Measurements from ENCODE around the gene ETF1. TPM values are rescaled to one million over a fixed set of nuclear protein-coding genes. Genes with fewer than 3 reads are reported as not detected.
A peak's percentile ranks its signal among the peaks of the same experiment; 100 is the strongest.

Gene ETF1
- total RNA-seq, 1 experiment from 2014 or later = 57.3 TPM

DNA sequence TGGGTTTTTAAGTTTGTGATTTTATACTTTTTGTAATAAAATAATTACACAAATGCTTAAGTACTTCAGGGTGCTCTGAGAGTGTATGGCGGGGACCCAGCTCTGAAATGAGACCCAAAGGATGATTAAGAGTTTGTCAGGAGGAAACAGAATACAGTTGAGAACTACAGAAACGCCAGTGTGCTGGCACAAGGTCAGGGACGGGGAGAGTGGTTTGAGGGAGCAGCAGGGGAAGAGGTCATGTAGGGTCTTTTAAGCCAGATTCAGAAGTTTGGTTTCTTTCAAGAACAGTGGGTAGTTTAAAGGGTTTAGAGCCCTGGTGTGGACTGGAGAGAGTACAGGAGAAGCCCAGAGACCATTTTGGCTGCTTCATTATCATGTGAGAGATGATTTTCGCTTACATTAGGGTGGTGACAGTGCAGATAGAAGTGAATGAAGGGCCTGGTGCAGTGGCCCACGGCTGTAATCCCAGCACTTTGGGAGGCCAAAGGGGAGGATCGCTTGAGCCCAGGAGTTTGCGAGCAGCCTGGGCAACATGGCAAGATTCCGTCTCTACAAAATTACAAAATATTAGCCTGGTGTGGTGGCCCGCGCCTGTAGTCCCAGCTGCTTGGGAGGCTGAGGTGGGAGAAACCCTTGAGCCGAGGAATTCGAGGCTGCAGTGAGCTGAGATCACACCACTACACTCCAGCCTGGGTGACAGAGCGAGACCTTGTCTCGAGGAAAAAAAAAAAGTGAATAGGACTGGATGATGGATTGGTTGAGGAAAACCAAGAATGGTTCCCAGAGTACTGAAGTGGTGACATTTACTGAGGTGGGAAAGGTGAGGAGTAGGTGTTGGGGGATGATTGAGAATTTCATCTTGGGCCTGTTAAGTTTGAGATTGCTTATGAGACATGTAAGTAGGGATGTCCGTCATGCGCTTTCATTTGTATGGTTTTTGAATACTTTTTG, 1.4 kb upstream of the ETF1 start:
- no peaks in the 10 kb centered on the region for H3K9me2 ChIP-seq (replicated peaks; ENCODE audit: low read length)
- peak overlapping the region; percentile 98 for H3K9ac ChIP-seq (ENCODE audit: low read length)
- ChIA-PET CTCF (no interaction called here), POLR2A (ENCODE audit: unreplicated experiment) (interaction anchor here (0.6 kb wide), 1 partner anchor 20 kb away, joined by 11 read pairs; no protein-coding TSS in a partner anchor)
- H3K4me2 ChIP-seq (ENCODE audit: low read length) = peak overlapping the region; percentile 91
- TF ChIP-seq EZH2 (IDR thresholded peaks at IDR 0.05; ENCODE audit: low read length, unreplicated experiment) = no peak
- TF ChIP-seq, protein P1, sequence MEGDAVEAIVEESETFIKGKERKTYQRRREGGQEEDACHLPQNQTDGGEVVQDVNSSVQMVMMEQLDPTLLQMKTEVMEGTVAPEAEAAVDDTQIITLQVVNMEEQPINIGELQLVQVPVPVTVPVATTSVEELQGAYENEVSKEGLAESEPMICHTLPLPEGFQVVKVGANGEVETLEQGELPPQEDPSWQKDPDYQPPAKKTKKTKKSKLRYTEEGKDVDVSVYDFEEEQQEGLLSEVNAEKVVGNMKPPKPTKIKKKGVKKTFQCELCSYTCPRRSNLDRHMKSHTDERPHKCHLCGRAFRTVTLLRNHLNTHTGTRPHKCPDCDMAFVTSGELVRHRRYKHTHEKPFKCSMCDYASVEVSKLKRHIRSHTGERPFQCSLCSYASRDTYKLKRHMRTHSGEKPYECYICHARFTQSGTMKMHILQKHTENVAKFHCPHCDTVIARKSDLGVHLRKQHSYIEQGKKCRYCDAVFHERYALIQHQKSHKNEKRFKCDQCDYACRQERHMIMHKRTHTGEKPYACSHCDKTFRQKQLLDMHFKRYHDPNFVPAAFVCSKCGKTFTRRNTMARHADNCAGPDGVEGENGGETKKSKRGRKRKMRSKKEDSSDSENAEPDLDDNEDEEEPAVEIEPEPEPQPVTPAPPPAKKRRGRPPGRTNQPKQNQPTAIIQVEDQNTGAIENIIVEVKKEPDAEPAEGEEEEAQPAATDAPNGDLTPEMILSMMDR (conservative IDR thresholded peaks at IDR 0.05; ENCODE audit: low read depth, low read length) = no peak
- no peak for TF ChIP-seq EZH2phosphoT487 (IDR thresholded peaks at IDR 0.05; ENCODE audit: borderline replicate concordance, low read length)
- peaks cover 28% of the 10 kb centered on the region for H4K20me1 ChIP-seq (ENCODE audit: low read length)
- H3K27ac ChIP-seq (ENCODE audit: low read length) = peak overlapping the region; percentile 83
- H3F3A ChIP-seq (ENCODE audit: low read length, unreplicated experiment) = no peaks in the 10 kb centered on the region
- peaks cover 38% of the 10 kb centered on the region for H3K4me1 ChIP-seq (ENCODE audit: insufficient read depth, low read length)
- H3K9me3 ChIP-seq (ENCODE audit: low read length) = no peaks in the 10 kb centered on the region
- ATAC-seq = peak; percentile 6; the same call in 1 of the 2 replicates
- intact Hi-C loops (cut with micrococcal nuclease) = loop anchor here (5.0 kb wide), 1 partner anchor 92 kb away; no protein-coding TSS in a partner anchor
- H3K4me3 ChIP-seq (ENCODE audit: low read length) = peak overlapping the region; percentile 87
- DNase-seq = peak; percentile 25
- peaks cover 7% of the 10 kb centered on the region for H3K36me3 ChIP-seq (ENCODE audit: low read depth, low read length)
- peaks cover 91% of the 10 kb centered on the region for H3K79me2 ChIP-seq (ENCODE audit: low read length)
- BruUV-seq (replicated peaks) = no TSS peak
- H3K27me3 ChIP-seq (ENCODE audit: low read length) = no peaks in the 10 kb centered on the region
- H2AFZ ChIP-seq (ENCODE audit: low read length) = no peak overlapping the region

DNA sequence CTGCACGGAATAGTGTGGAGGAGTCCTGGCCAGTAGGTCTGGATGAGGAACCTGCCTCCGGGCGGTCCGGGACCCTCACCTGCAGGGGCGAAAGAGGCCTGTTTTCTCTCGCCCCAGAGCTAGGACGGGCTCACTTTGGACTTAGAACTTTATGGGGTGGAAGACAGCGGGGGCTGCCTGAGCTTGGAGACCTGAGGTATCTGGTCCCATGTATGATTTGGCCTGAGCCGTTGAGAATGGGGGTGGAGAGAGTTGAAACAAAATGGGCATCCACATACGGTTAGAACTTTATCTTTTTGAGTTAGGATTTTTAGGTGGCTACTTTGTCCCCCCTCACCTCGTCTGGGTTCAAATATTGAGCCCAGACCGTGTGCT, 681 bp upstream of the ETF1 start:
- H3K79me2 ChIP-seq (ENCODE audit: low read length) = peaks cover 96% of the 10 kb centered on the region
- H3K9ac ChIP-seq (ENCODE audit: low read length) = peak overlapping the region; percentile 98
- BruUV-seq (replicated peaks) = TSS peak; percentile 87
- ATAC-seq (peak; percentile 64), DNase-seq (no peak)
- peak overlapping the region; percentile 91 for H3K4me2 ChIP-seq (ENCODE audit: low read length)
- H3K4me1 ChIP-seq (ENCODE audit: insufficient read depth, low read length) = peaks cover 38% of the 10 kb centered on the region
- peak overlapping the region; percentile 87 for H3K4me3 ChIP-seq (ENCODE audit: low read length)
- H3K9me3 ChIP-seq (ENCODE audit: low read length) = no peaks in the 10 kb centered on the region
- no peaks in the 10 kb centered on the region for H3K27me3 ChIP-seq (ENCODE audit: low read length)
- peak overlapping the region; percentile 73 for H2AFZ ChIP-seq (ENCODE audit: low read length)
- H3K36me3 ChIP-seq (ENCODE audit: low read depth, low read length) = peaks cover 11% of the 10 kb centered on the region
- intact Hi-C loops (cut with micrococcal nuclease) = loop anchor here (1.0 kb wide), 1 partner anchor 79 kb away; no protein-coding TSS in a partner anchor
- H3F3A ChIP-seq (ENCODE audit: low read length, unreplicated experiment) = no peaks in the 10 kb centered on the region
- CTCF ChIA-PET = no interaction called here
- TF ChIP-seq EZH2phosphoT487 (IDR thresholded peaks at IDR 0.05; ENCODE audit: borderline replicate concordance, low read length) = no peak
- TF ChIP-seq, protein P1 (conservative IDR thresholded peaks at IDR 0.05; ENCODE audit: low read depth, low read length) = no peak
- no peak for TF ChIP-seq EZH2 (IDR thresholded peaks at IDR 0.05; ENCODE audit: low read length, unreplicated experiment)
- H3K27ac ChIP-seq (ENCODE audit: low read length) = peak overlapping the region; percentile 83
- POLR2A ChIA-PET (ENCODE audit: unreplicated experiment) = interaction anchor here (0.5 to 0.9 kb wide), 5 partner anchors 8 to 513 kb away, joined by 3 to 5 read pairs (median 3); partner anchors contain the start of gene HSPA9
- H3K9me2 ChIP-seq (replicated peaks; ENCODE audit: low read length) = no peaks in the 10 kb centered on the region
- peaks cover 35% of the 10 kb centered on the region for H4K20me1 ChIP-seq (ENCODE audit: low read length)

Measured in PC-3 (cell line).